HepG2 (cell line): ENCODE measurements around the gene AEN. TPM values are rescaled to one million over a fixed set of nuclear protein-coding genes. Genes with fewer than 3 reads are reported as not detected.

ENCODE experiments used
- AGO1 ChIP-seq: fragments of 200-400 bp; formaldehyde crosslinking; IDR thresholded peaks from 2 replicates; pipeline ENCODE4 v1.6.1; 2017; ENCODE audit warnings: mild to moderate bottlenecking, low read depth, low read length, moderate library complexity; ENCODE audit not compliant: poor library complexity, severe bottlenecking
- ARID3A ChIP-seq: IDR thresholded peaks from 2 replicates; pipeline ENCODE4 v1.6.1; 2012; ENCODE audit warnings: low read depth, low read length, improper control_type of control experiment
- ERF ChIP-seq: IDR thresholded peaks from 2 replicates; pipeline ENCODE4 v1.6.1; 2018; ENCODE audit warnings: missing biosample characterization, missing genetic modification reagents
- EZH2 ChIP-seq: conservative IDR thresholded peaks from 2 replicates; pipeline ENCODE4 v1.6.1; 2012; ENCODE audit warnings: mild to moderate bottlenecking, low read depth, low read length, moderate library complexity
- FOXC1 ChIP-seq: sonication (generic); formaldehyde crosslinking; IDR thresholded peaks from 2 replicates; pipeline ENCODE4 v1.8.0; 2022; ENCODE audit warnings: mild to moderate bottlenecking, missing genetic modification reagents, borderline replicate concordance
- HOXD1 ChIP-seq: sonication (generic); formaldehyde crosslinking; IDR thresholded peaks from 2 replicates; pipeline ENCODE4 v1.5.0; 2020; ENCODE audit warnings: missing genetic modification reagents
- ZBTB20 ChIP-seq: sonication (generic); formaldehyde crosslinking; IDR thresholded peaks from 2 replicates; pipeline ENCODE4 v1.8.1; 2023; ENCODE audit warnings: missing genetic modification reagents, low read depth, mild to moderate bottlenecking, borderline replicate concordance
- ZNF234 ChIP-seq: sonication (generic); formaldehyde crosslinking; conservative IDR thresholded peaks from 2 replicates; pipeline ENCODE4 v1.5.1; 2020; ENCODE audit warnings: mild to moderate bottlenecking, missing genetic modification reagents
- ZNF3 ChIP-seq: IDR thresholded peaks from 2 replicates; pipeline ENCODE4 v1.7.0; 2017; ENCODE audit warnings: inconsistent platforms
- ZNF367 ChIP-seq: sonication (generic); formaldehyde crosslinking; IDR thresholded peaks from 2 replicates; pipeline ENCODE4 v1.4.0; 2020; ENCODE audit warnings: missing genetic modification reagents, borderline replicate concordance
- ZNF619 ChIP-seq: sonication (generic); formaldehyde crosslinking; IDR thresholded peaks from 2 replicates; pipeline ENCODE4 v1.4.0; 2020; ENCODE audit warnings: mild to moderate bottlenecking, missing genetic modification reagents
- polyA plus RNA-seq, 8 experiments: library from polyadenylated mRNA; depleted of rRNA in 3 of 8; stranded (reverse) in 7 of 8; unstranded in 1 of 8; fragments of >200 nt; fragmentation: Illumina TruSeq in 4 of 8; extraction: Trizol in 4 of 8; gene quantifications; 2 replicates each; pipeline versions ENCODE4 v1.2.1 to v1.2.3, GENCODE V29; 2011 to 2016; ENCODE audit warnings: low read depth in 4 of 8, missing spikeins in 1 of 8, mixed read lengths in 1 of 8; ENCODE audit not compliant: insufficient read depth in 1 of 8
- total RNA-seq, 5 experiments: library from RNA; depleted of rRNA; stranded (reverse); fragments of >200 nt; fragmentation: Illumina TruSeq; extraction: Trizol; gene quantifications; 2 replicates each; pipeline ENCODE4 v1.2.3, GENCODE V29; 2016; ENCODE audit warnings: low read depth in 1 of 5
- TF ChIP-seq, protein P1 (sequence below): sonication (generic); formaldehyde crosslinking; IDR thresholded peaks from 2 replicates; pipeline ENCODE4 v1.5.0; 2020; ENCODE audit warnings: missing genetic modification reagents
- TF ChIP-seq, protein P2 (sequence below), 2 experiments: sonication (generic) in 1 of 2; formaldehyde crosslinking in 1 of 2; IDR thresholded peaks; 2 replicates each; pipeline versions ENCODE4 v1.5.1 to v1.6.1; 2011 to 2020; ENCODE audit warnings: borderline replicate concordance in 1 of 2, low read depth in 1 of 2, low read length in 1 of 2, mild to moderate bottlenecking in 1 of 2, missing genetic modification reagents in 1 of 2, moderate library complexity in 1 of 2
- TF ChIP-seq, protein P3 (sequence below): sonication (generic); formaldehyde crosslinking; IDR thresholded peaks from 2 replicates; pipeline ENCODE4 v1.5.0; 2020; ENCODE audit warnings: mild to moderate bottlenecking, missing genetic modification reagents, borderline replicate concordance

The AEN gene
- total and polyA plus RNA-seq, 2 of the 13 experiments (the other 11 are each of a cell fraction or from before 2014, with no cell fraction given) = 51.3 to 118 TPM

DNA sequence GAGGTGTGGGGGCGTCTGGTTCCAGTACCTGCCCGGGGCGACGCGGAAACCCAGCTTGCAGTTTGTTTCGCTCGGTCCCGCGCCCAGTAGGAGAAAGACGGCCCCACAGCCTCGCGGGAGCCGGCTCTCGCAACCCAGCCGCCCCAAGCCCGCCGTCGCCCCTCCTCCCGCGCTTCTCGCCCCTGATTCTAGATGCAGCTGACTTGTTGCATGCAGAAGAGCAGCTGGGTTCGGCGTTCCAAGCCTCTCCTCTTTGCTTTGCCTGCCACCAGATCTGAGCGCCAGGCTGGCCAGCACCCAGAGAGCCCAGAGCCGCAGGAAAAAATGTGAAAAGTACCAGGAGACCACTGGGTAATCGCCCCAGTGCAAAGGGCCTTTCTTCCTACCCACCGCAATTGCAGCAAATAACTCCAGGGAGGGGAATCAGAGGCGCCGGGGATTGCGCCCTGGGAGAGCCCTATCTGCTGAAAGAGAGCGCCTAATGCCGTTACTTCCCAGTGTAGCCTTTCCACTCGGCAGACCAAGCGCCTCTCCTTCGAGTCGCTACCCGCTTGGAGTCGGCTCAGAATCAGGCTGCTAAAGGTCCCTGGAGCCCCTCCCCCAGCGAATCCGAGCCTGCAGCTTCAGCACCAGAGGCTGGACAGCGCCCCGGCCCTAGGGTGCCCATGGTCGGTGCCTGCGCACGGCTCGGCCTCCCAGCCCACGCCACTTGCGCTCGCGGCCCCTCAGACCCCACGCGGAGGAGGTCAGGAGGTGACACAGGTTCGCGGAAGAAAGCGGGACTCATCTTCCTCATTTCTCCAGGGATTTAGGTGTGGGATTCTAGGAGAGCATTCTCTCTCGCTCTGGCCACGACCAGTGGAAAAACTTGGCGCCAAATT is 15.7 kb upstream of the AEN start (continued):
- no peak for TF ChIP-seq ARID3A
- TF ChIP-seq, protein P1, sequence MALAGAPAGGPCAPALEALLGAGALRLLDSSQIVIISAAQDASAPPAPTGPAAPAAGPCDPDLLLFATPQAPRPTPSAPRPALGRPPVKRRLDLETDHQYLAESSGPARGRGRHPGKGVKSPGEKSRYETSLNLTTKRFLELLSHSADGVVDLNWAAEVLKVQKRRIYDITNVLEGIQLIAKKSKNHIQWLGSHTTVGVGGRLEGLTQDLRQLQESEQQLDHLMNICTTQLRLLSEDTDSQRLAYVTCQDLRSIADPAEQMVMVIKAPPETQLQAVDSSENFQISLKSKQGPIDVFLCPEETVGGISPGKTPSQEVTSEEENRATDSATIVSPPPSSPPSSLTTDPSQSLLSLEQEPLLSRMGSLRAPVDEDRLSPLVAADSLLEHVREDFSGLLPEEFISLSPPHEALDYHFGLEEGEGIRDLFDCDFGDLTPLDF (CRISPR knock-in tag) = no peak
- 0 out of 2 replicates have a peak, but pooled peaks have one; percentile 38 for TF ChIP-seq ERF (CRISPR knock-in tag)
- no peak for TF ChIP-seq AGO1
- no peak; the same call in 1 of the 2 replicates for TF ChIP-seq ZNF367 (CRISPR knock-in tag)
- TF ChIP-seq FOXC1 (CRISPR knock-in tag) = peak; percentile 35; the same call in 1 of the 2 replicates
- no peak for TF ChIP-seq HOXD1 (CRISPR knock-in tag)
- TF ChIP-seq, protein P2, sequence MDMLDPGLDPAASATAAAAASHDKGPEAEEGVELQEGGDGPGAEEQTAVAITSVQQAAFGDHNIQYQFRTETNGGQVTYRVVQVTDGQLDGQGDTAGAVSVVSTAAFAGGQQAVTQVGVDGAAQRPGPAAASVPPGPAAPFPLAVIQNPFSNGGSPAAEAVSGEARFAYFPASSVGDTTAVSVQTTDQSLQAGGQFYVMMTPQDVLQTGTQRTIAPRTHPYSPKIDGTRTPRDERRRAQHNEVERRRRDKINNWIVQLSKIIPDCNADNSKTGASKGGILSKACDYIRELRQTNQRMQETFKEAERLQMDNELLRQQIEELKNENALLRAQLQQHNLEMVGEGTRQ (IDR thresholded peaks at IDR 0.05; ENCODE audit: low read depth, low read length) = no peak
- TF ChIP-seq, protein P2 (CRISPR knock-in tag; IDR thresholded peaks at IDR 0.05; ENCODE audit: borderline replicate concordance) = no peak
- no peak for TF ChIP-seq ZNF234 (CRISPR knock-in tag)
- no peak; the same call in 1 of the 2 replicates for TF ChIP-seq ZBTB20 (CRISPR knock-in tag)
- TF ChIP-seq, protein P3, sequence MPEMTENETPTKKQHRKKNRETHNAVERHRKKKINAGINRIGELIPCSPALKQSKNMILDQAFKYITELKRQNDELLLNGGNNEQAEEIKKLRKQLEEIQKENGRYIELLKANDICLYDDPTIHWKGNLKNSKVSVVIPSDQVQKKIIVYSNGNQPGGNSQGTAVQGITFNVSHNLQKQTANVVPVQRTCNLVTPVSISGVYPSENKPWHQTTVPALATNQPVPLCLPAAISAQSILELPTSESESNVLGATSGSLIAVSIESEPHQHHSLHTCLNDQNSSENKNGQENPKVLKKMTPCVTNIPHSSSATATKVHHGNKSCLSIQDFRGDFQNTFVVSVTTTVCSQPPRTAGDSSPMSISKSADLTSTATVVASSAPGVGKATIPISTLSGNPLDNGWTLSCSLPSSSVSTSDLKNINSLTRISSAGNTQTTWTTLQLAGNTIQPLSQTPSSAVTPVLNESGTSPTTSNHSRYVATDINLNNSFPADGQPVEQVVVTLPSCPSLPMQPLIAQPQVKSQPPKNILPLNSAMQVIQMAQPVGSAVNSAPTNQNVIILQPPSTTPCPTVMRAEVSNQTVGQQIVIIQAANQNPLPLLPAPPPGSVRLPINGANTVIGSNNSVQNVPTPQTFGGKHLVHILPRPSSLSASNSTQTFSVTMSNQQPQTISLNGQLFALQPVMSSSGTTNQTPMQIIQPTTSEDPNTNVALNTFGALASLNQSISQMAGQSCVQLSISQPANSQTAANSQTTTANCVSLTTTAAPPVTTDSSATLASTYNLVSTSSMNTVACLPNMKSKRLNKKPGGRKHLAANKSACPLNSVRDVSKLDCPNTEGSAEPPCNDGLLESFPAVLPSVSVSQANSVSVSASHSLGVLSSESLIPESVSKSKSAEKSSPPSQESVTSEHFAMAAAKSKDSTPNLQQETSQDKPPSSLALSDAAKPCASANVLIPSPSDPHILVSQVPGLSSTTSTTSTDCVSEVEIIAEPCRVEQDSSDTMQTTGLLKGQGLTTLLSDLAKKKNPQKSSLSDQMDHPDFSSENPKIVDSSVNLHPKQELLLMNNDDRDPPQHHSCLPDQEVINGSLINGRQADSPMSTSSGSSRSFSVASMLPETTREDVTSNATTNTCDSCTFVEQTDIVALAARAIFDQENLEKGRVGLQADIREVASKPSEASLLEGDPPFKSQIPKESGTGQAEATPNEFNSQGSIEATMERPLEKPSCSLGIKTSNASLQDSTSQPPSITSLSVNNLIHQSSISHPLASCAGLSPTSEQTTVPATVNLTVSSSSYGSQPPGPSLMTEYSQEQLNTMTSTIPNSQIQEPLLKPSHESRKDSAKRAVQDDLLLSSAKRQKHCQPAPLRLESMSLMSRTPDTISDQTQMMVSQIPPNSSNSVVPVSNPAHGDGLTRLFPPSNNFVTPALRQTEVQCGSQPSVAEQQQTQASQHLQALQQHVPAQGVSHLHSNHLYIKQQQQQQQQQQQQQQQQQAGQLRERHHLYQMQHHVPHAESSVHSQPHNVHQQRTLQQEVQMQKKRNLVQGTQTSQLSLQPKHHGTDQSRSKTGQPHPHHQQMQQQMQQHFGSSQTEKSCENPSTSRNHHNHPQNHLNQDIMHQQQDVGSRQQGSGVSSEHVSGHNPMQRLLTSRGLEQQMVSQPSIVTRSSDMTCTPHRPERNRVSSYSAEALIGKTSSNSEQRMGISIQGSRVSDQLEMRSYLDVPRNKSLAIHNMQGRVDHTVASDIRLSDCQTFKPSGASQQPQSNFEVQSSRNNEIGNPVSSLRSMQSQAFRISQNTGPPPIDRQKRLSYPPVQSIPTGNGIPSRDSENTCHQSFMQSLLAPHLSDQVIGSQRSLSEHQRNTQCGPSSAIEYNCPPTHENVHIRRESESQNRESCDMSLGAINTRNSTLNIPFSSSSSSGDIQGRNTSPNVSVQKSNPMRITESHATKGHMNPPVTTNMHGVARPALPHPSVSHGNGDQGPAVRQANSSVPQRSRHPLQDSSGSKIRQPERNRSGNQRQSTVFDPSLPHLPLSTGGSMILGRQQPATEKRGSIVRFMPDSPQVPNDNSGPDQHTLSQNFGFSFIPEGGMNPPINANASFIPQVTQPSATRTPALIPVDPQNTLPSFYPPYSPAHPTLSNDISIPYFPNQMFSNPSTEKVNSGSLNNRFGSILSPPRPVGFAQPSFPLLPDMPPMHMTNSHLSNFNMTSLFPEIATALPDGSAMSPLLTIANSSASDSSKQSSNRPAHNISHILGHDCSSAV = no peak
- TF ChIP-seq EZH2 = no peak
- no peak for TF ChIP-seq ZNF3
- TF ChIP-seq ZNF619 (CRISPR knock-in tag) = no peak
